Liver (tissue), 9 donors: ENCODE data around the gene XYLT1. TPM values are rescaled to one million over a fixed set of nuclear protein-coding genes. Genes with fewer than 3 reads are reported as not detected.

Source experiments
- DNase-seq: peaks from one replicate; pipeline ENCODE4 v3.0.0-alpha.2; 2017; ENCODE audit warnings: low spot score
- H3K27ac ChIP-seq, 2 donors: one replicate each; pipeline ENCODE4 v1.7.0; 2013; ENCODE audit warnings: inconsistent platforms in 2 of 2, low read length in 2 of 2, control low read depth in 1 of 2, low read depth in 1 of 2, mild to moderate bottlenecking in 1 of 2
- H3K27me3 ChIP-seq, 4 donors: one replicate each; pipeline versions ENCODE4 v1.6.1 to v1.7.0; 2013; ENCODE audit warnings: low read length in 3 of 4, inconsistent platforms in 1 of 4, mild to moderate bottlenecking in 1 of 4, moderate library complexity in 1 of 4; ENCODE audit not compliant: control insufficient read depth in 4 of 4, insufficient read depth in 4 of 4
- H3K36me3 ChIP-seq, 4 donors: one replicate each; pipeline versions ENCODE4 v1.6.1 to v1.7.0; 2013; ENCODE audit warnings: low read length in 3 of 4, mild to moderate bottlenecking in 3 of 4, low read depth in 1 of 4, moderate library complexity in 1 of 4; ENCODE audit not compliant: control insufficient read depth in 4 of 4, insufficient read depth in 3 of 4
- H3K4me1 ChIP-seq, 4 donors: one replicate each; pipeline versions ENCODE4 v1.6.1 to v1.7.0; 2013; ENCODE audit warnings: low read length in 3 of 4, mild to moderate bottlenecking in 3 of 4, moderate library complexity in 1 of 4; ENCODE audit not compliant: control insufficient read depth in 4 of 4, insufficient read depth in 4 of 4
- H3K4me3 ChIP-seq, 3 donors: one replicate each; pipeline versions ENCODE4 v1.6.1 to v1.7.0; 2013; ENCODE audit warnings: low read length in 3 of 3, control low read depth in 1 of 3, low read depth in 1 of 3, mild to moderate bottlenecking in 1 of 3
- H3K9ac ChIP-seq, 2 donors: one replicate each; pipeline ENCODE4 v1.7.0; 2013; ENCODE audit warnings: low read length in 2 of 2, mild to moderate bottlenecking in 2 of 2, moderate library complexity in 2 of 2, control low read depth in 1 of 2, low read depth in 1 of 2
- H3K9me3 ChIP-seq, 4 donors: one replicate each; pipeline versions ENCODE4 v1.6.1 to v1.7.0; 2013; ENCODE audit warnings: low read length in 3 of 4; ENCODE audit not compliant: control insufficient read depth in 4 of 4
- EGR1 ChIP-seq, 2 donors: IDR thresholded peaks; 2 replicates each; pipeline ENCODE4 v1.6.1; 2016 to 2018; ENCODE audit warnings: antibody characterized with exemption in 2 of 2, low read depth in 2 of 2
- FOXA1 ChIP-seq: IDR thresholded peaks from 2 replicates; pipeline ENCODE4 v1.6.1; 2016; ENCODE audit warnings: antibody characterized with exemption
- FOXA2 ChIP-seq: IDR thresholded peaks from 2 replicates; pipeline ENCODE4 v1.6.1; 2016; ENCODE audit warnings: antibody characterized with exemption
- GABPA ChIP-seq, 2 donors: IDR thresholded peaks in 1 of 2; conservative IDR thresholded peaks in 1 of 2; 2 replicates each; pipeline ENCODE4 v1.6.1; 2016; ENCODE audit warnings: antibody characterized with exemption in 2 of 2, mild to moderate bottlenecking in 1 of 2, moderate library complexity in 1 of 2
- HNF4A ChIP-seq, 2 donors: conservative IDR thresholded peaks; 2 replicates each; pipeline ENCODE4 v1.6.1; 2016; ENCODE audit warnings: antibody characterized with exemption in 2 of 2, mild to moderate bottlenecking in 2 of 2
- JUND ChIP-seq, 2 donors: IDR thresholded peaks; 2 replicates each; pipeline ENCODE4 v1.6.1; 2016; ENCODE audit warnings: antibody characterized with exemption in 2 of 2
- NR2F2 ChIP-seq: IDR thresholded peaks from 2 replicates; pipeline ENCODE4 v1.6.1; 2016; ENCODE audit warnings: antibody characterized with exemption
- RAD21 ChIP-seq, 2 donors: IDR thresholded peaks; 2 replicates each; pipeline ENCODE4 v1.6.1; 2016; ENCODE audit warnings: antibody characterized with exemption in 2 of 2, mild to moderate bottlenecking in 2 of 2
- RXRA ChIP-seq, 2 donors: IDR thresholded peaks; 2 replicates each; pipeline ENCODE4 v1.6.1; 2017 to 2018; ENCODE audit warnings: antibody characterized with exemption in 2 of 2, mild to moderate bottlenecking in 1 of 2
- SP1 ChIP-seq: IDR thresholded peaks from 2 replicates; pipeline ENCODE4 v1.6.1; 2018; ENCODE audit warnings: antibody characterized with exemption, mild to moderate bottlenecking
- TAF1 ChIP-seq: conservative IDR thresholded peaks from 2 replicates; pipeline ENCODE4 v1.6.1; 2016; ENCODE audit warnings: antibody characterized with exemption, mild to moderate bottlenecking
- YY1 ChIP-seq: IDR thresholded peaks from 2 replicates; pipeline ENCODE4 v1.6.1; 2016; ENCODE audit warnings: antibody characterized with exemption, mild to moderate bottlenecking
- whole genome bisulfite sequencing: extraction: QIAGEN DNeasy Blood & Tissue Kit; methylation state at CpG from one replicate; pipeline ENCODE4 v1.1.7; 2013; 5-methylcytosine and 5-hydroxymethylcytosine counted together
- polyA plus RNA-seq, 2 donors: library from polyadenylated mRNA; stranded (reverse) in 1 of 2; unstranded in 1 of 2; fragments of 200-250 nt in 1 of 2; fragments of >200 nt in 1 of 2; fragmentation: Nextera tagmentation in 1 of 2; extraction: Ambion mirVana in 1 of 2; gene quantifications; one replicate each; pipeline versions ENCODE4 v1.2.1 to v1.2.3, GENCODE V29; 2013 to 2015
- total RNA-seq, 2 donors: library from RNA; depleted of rRNA; stranded (reverse); fragments of >200 nt; gene quantifications; one replicate each; pipeline ENCODE4 v1.2.3, GENCODE V29; 2014
- TF ChIP-seq, protein P1 (sequence below): IDR thresholded peaks from 2 replicates; pipeline ENCODE4 v1.6.1; 2016; ENCODE audit warnings: antibody characterized with exemption, mild to moderate bottlenecking
- TF ChIP-seq, protein P2 (sequence below): IDR thresholded peaks from 2 replicates; pipeline ENCODE4 v1.6.1; 2016; ENCODE audit warnings: antibody characterized with exemption
- TF ChIP-seq, protein P3 (sequence below): IDR thresholded peaks from 2 replicates; pipeline ENCODE4 v1.6.1; 2016; ENCODE audit warnings: antibody characterized with exemption
- TF ChIP-seq, protein P4 (sequence below): IDR thresholded peaks from 2 replicates; pipeline ENCODE4 v1.6.1; 2016; ENCODE audit warnings: antibody characterized with exemption
- TF ChIP-seq, protein P5 (sequence below): fragments of 150-350 bp; IDR thresholded peaks from 2 replicates; pipeline ENCODE4 v1.5.1; 2017; ENCODE audit warnings: improper control_type of control experiment, low read depth, low read length; ENCODE audit not compliant: missing input control
- donor health status: healthy.
- donor health status: healthy.
- donor health status: healthy.
- donor health status: healthy.
- donor health status: healthy.

XYLT1 gene
- total and polyA plus RNA-seq, 4 donors, result 0.25 to 2.3 (median 0.53) TPM

DNA sequence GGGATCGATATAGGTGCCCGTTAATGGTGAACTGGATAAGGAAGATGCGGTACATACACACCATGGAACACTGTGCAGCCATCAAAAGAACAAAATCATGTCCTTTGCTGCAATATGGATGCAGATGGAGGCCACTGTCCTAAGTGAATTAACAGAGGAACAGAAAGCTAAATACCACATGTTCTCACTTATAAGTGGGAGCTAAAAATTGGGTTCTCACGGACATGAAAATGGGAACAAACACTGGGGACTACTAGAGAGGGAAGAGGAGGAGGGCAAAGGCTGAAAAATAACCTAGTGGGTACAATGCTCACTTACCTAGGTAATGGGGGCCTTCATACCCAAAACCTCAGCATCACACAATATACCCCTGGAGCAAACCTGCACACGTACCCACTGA lies 302.6 kb downstream of the XYLT1 start:
- no peak overlapping the region for H3K4me3 ChIP-seq
- 96% methylated on average over 5 of the region's 5 CpGs for WGBS
- DNase-seq, result no peak

DNA sequence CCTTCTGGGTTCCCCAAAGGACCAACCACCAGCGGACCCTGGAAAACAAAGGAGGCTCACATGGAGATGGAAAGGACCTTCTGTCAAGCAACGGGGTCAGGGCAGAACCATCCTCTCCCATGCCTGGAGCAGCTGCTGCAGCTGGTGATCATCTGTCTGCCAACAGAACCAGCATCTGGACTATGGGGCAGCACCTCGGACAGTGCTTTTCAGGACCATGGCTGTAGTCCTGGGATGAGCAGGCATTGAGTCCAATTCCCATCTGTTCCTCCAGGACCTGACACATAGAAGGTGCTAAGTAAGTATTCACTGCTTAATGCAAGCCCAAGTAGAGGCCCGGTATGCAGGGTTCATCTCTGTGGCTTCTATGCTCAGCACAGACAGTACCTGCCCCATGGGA lies 304.7 kb downstream of the XYLT1 start:
- no peak overlapping the region for H3K9ac ChIP-seq
- H3K9me3 ChIP-seq, result no peaks in the 10 kb centered on the region
- no peak overlapping the region for H3K27ac ChIP-seq
- DNase-seq, result no peak
- no peak for TF ChIP-seq GABPA (IDR thresholded peaks at IDR 0.05 in 1 of 2, conservative IDR thresholded peaks at IDR 0.05 in 1 of 2)
- no peak for TF ChIP-seq NR2F2
- TF ChIP-seq SP1, result no peak
- TF ChIP-seq, protein P1, sequence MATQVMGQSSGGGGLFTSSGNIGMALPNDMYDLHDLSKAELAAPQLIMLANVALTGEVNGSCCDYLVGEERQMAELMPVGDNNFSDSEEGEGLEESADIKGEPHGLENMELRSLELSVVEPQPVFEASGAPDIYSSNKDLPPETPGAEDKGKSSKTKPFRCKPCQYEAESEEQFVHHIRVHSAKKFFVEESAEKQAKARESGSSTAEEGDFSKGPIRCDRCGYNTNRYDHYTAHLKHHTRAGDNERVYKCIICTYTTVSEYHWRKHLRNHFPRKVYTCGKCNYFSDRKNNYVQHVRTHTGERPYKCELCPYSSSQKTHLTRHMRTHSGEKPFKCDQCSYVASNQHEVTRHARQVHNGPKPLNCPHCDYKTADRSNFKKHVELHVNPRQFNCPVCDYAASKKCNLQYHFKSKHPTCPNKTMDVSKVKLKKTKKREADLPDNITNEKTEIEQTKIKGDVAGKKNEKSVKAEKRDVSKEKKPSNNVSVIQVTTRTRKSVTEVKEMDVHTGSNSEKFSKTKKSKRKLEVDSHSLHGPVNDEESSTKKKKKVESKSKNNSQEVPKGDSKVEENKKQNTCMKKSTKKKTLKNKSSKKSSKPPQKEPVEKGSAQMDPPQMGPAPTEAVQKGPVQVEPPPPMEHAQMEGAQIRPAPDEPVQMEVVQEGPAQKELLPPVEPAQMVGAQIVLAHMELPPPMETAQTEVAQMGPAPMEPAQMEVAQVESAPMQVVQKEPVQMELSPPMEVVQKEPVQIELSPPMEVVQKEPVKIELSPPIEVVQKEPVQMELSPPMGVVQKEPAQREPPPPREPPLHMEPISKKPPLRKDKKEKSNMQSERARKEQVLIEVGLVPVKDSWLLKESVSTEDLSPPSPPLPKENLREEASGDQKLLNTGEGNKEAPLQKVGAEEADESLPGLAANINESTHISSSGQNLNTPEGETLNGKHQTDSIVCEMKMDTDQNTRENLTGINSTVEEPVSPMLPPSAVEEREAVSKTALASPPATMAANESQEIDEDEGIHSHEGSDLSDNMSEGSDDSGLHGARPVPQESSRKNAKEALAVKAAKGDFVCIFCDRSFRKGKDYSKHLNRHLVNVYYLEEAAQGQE, result peak; percentile 87
- H3K4me1 ChIP-seq, result peaks cover 0 to 7% (median 3%) of the 10 kb centered on the region in 4 donors
- no peaks in the 10 kb centered on the region for H3K36me3 ChIP-seq
- 73% methylated on average over 4 of the region's 4 CpGs for WGBS
- H3K4me3 ChIP-seq, result no peak overlapping the region
- no peaks in the 10 kb centered on the region for H3K27me3 ChIP-seq

More for the DNA sequence above, 302.6 kb downstream of the XYLT1 start:
- TF ChIP-seq NR2F2, result no peak
- TF ChIP-seq, protein P2, sequence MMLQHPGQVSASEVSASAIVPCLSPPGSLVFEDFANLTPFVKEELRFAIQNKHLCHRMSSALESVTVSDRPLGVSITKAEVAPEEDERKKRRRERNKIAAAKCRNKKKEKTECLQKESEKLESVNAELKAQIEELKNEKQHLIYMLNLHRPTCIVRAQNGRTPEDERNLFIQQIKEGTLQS, result no peak
- TF ChIP-seq HNF4A (conservative IDR thresholded peaks at IDR 0.05), result no peak
- TF ChIP-seq, protein P3, sequence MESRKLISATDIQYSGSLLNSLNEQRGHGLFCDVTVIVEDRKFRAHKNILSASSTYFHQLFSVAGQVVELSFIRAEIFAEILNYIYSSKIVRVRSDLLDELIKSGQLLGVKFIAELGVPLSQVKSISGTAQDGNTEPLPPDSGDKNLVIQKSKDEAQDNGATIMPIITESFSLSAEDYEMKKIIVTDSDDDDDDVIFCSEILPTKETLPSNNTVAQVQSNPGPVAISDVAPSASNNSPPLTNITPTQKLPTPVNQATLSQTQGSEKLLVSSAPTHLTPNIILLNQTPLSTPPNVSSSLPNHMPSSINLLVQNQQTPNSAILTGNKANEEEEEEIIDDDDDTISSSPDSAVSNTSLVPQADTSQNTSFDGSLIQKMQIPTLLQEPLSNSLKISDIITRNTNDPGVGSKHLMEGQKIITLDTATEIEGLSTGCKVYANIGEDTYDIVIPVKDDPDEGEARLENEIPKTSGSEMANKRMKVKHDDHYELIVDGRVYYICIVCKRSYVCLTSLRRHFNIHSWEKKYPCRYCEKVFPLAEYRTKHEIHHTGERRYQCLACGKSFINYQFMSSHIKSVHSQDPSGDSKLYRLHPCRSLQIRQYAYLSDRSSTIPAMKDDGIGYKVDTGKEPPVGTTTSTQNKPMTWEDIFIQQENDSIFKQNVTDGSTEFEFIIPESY, result no peak
- TF ChIP-seq, protein P4, sequence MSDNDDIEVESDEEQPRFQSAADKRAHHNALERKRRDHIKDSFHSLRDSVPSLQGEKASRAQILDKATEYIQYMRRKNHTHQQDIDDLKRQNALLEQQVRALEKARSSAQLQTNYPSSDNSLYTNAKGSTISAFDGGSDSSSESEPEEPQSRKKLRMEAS, result no peak
- TF ChIP-seq RAD21 (IDR thresholded peaks at IDR 0.05), result no peak
- no peak for TF ChIP-seq SP1
- TF ChIP-seq JUND (IDR thresholded peaks at IDR 0.05), result no peak
- no peak for TF ChIP-seq FOXA2
- TF ChIP-seq, protein P1, result no peak
- no peak for TF ChIP-seq GABPA (IDR thresholded peaks at IDR 0.05 in 1 of 2, conservative IDR thresholded peaks at IDR 0.05 in 1 of 2)
- TF ChIP-seq, protein P5, sequence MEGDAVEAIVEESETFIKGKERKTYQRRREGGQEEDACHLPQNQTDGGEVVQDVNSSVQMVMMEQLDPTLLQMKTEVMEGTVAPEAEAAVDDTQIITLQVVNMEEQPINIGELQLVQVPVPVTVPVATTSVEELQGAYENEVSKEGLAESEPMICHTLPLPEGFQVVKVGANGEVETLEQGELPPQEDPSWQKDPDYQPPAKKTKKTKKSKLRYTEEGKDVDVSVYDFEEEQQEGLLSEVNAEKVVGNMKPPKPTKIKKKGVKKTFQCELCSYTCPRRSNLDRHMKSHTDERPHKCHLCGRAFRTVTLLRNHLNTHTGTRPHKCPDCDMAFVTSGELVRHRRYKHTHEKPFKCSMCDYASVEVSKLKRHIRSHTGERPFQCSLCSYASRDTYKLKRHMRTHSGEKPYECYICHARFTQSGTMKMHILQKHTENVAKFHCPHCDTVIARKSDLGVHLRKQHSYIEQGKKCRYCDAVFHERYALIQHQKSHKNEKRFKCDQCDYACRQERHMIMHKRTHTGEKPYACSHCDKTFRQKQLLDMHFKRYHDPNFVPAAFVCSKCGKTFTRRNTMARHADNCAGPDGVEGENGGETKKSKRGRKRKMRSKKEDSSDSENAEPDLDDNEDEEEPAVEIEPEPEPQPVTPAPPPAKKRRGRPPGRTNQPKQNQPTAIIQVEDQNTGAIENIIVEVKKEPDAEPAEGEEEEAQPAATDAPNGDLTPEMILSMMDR, result no peak
- TF ChIP-seq FOXA1, result no peak
- no peak for TF ChIP-seq TAF1
- no peak for TF ChIP-seq YY1
- TF ChIP-seq EGR1 (IDR thresholded peaks at IDR 0.05; ENCODE audit: low read depth in 2 of 2), result no peak
- TF ChIP-seq RXRA (IDR thresholded peaks at IDR 0.05), result no peak
- Histone ChIP-seq H3K36me3 (no peaks in the 10 kb centered on the region), H3K9ac (no peak overlapping the region), H3K27ac (no peak overlapping the region), H3K4me1 (peaks cover 0 to 25% (median 17%) of the 10 kb centered on the region in 4 donors), H3K9me3 (no peaks in the 10 kb centered on the region), H3K27me3 (no peaks in the 10 kb centered on the region)
